ENCODE results near the gene KRTAP5-2. TPM values are rescaled to one million over a fixed set of nuclear protein-coding genes. Genes with fewer than 3 reads are reported as not detected.
"Not testable (repeated sequence)": the region's sequence is repeated elsewhere in the genome, so short reads cannot be mapped to it uniquely, and the experiment has no call there.

Gene KRTAP5-2
- total RNA-seq, 1 donor from 2014 or later: not detected

- Histone ChIP-seq H3K4me3 (ENCODE audit: low read depth, low read length) (no peak overlapping the region), H3K36me3 (ENCODE audit: control insufficient read depth, insufficient read depth, low read length) (no peaks in the 10 kb centered on the region), H3K27me3 (ENCODE audit: control insufficient read depth, insufficient read depth, low read length) (peaks cover 20% of the 10 kb centered on the region)
- no peak for DNase-seq (ENCODE audit: low read depth)
- TF ChIP-seq CTCF (IDR thresholded peaks at IDR 0.05; ENCODE audit: insufficient read depth, low read length, poor library complexity, severe bottlenecking): no peak
These were observed 632 bp downstream of the KRTAP5-2 start for GRCh38 chr11:1597331-1597993.

- H3K4me3 ChIP-seq (ENCODE audit: low read depth, low read length); DNase-seq (ENCODE audit: low read depth); H3K36me3 ChIP-seq (ENCODE audit: control insufficient read depth, insufficient read depth, low read length): not testable (repeated sequence)
- peaks cover 20% of the 10 kb centered on the region for H3K27me3 ChIP-seq (ENCODE audit: control insufficient read depth, insufficient read depth, low read length)
These were observed 1.4 kb downstream of the KRTAP5-2 start for GRCh38 chr11:1596576-1597121.

GRCh38 chr11:1595994-1596575, 2.0 kb downstream of the KRTAP5-2 start:
- not testable (repeated sequence) for H3K4me3 ChIP-seq (ENCODE audit: low read depth, low read length); H3K36me3 ChIP-seq (ENCODE audit: control insufficient read depth, insufficient read depth, low read length); DNase-seq (ENCODE audit: low read depth)
- H3K27me3 ChIP-seq (ENCODE audit: control insufficient read depth, insufficient read depth, low read length): peaks cover 18% of the 10 kb centered on the region

- no peak for DNase-seq (ENCODE audit: low read depth)
- H3K36me3 ChIP-seq (ENCODE audit: control insufficient read depth, insufficient read depth, low read length): no peaks in the 10 kb centered on the region
- TF ChIP-seq CTCF (IDR thresholded peaks at IDR 0.05; ENCODE audit: insufficient read depth, low read length, poor library complexity, severe bottlenecking): no peak
These were observed 5.5 kb downstream of the KRTAP5-2 start for GRCh38 chr11:1592628-1593027.

GRCh38 chr11:1589996-1590395, 8.1 kb downstream of the KRTAP5-2 start:
- H3K36me3 ChIP-seq (ENCODE audit: control insufficient read depth, insufficient read depth, low read length): no peaks in the 10 kb centered on the region
- H3K27me3 ChIP-seq (ENCODE audit: control insufficient read depth, insufficient read depth, low read length): no peaks in the 10 kb centered on the region
- no peak for TF ChIP-seq CTCF (IDR thresholded peaks at IDR 0.05; ENCODE audit: insufficient read depth, low read length, poor library complexity, severe bottlenecking)
- H3K4me3 ChIP-seq (ENCODE audit: low read depth, low read length): no peak overlapping the region
- no peak for DNase-seq (ENCODE audit: low read depth)

More at GRCh38 chr11:1592628-1593027, 5.5 kb downstream of the KRTAP5-2 start:
- Histone ChIP-seq H3K4me3 (ENCODE audit: low read depth, low read length) (no peak overlapping the region), H3K27me3 (ENCODE audit: control insufficient read depth, insufficient read depth, low read length) (peaks cover 11% of the 10 kb centered on the region)

- DNase-seq (ENCODE audit: low read depth); H3K27me3 ChIP-seq (ENCODE audit: control insufficient read depth, insufficient read depth, low read length); H3K36me3 ChIP-seq (ENCODE audit: control insufficient read depth, insufficient read depth, low read length); H3K4me3 ChIP-seq (ENCODE audit: low read depth, low read length): not testable (repeated sequence)
These were observed 8.7 kb downstream of the KRTAP5-2 start for GRCh38 chr11:1589191-1589963.

- TF ChIP-seq CTCF (IDR thresholded peaks at IDR 0.05; ENCODE audit: insufficient read depth, low read length, poor library complexity, severe bottlenecking): no peak
- no peaks in the 10 kb centered on the region for H3K36me3 ChIP-seq (ENCODE audit: control insufficient read depth, insufficient read depth, low read length)
- no peaks in the 10 kb centered on the region for H3K27me3 ChIP-seq (ENCODE audit: control insufficient read depth, insufficient read depth, low read length)
- DNase-seq (ENCODE audit: low read depth): no peak
- H3K4me3 ChIP-seq (ENCODE audit: low read depth, low read length): no peak overlapping the region
These were observed 11.4 kb downstream of the KRTAP5-2 start for GRCh38 chr11:1586699-1587098.

GRCh38 chr11:1584661-1585370, 13.3 kb downstream of the KRTAP5-2 start, which contains the start of gene KRTAP5-1:
Gene KRTAP5-1 (minus strand): TSS chr11:1585283. CDS start chr11:1585249, 34 bp downstream.
- H3K27me3 ChIP-seq (ENCODE audit: control insufficient read depth, insufficient read depth, low read length); H3K36me3 ChIP-seq (ENCODE audit: control insufficient read depth, insufficient read depth, low read length); H3K4me3 ChIP-seq (ENCODE audit: low read depth, low read length); DNase-seq (ENCODE audit: low read depth): not testable (repeated sequence)

GRCh38 chr11:1582909-1583308, 15.2 kb downstream of the KRTAP5-2 start:
- H3K36me3 ChIP-seq (ENCODE audit: control insufficient read depth, insufficient read depth, low read length); H3K4me3 ChIP-seq (ENCODE audit: low read depth, low read length); DNase-seq (ENCODE audit: low read depth): not testable (repeated sequence)

More at GRCh38 chr11:1582909-1583308, 15.2 kb downstream of the KRTAP5-2 start:
- not testable (repeated sequence) for H3K27me3 ChIP-seq (ENCODE audit: control insufficient read depth, insufficient read depth, low read length)

All from kidney epithelial cell (primary cell).